ENCODE measurements around the gene PSMD13.
"Not testable (repeated sequence)": the region's sequence is repeated elsewhere in the genome, so short reads cannot be mapped to it uniquely, and the experiment has no call there.

The PSMD13 gene

GRCh38 chr11:235609-235996 lies 1.2 kb upstream of the PSMD13 start:
- Histone ChIP-seq H3K4me1 (ENCODE audit: control insufficient read depth in 1 of 2, insufficient read depth in 1 of 2, low read depth in 1 of 2, low read length in 1 of 2) (peaks cover 23 to 25% of the 10 kb centered on the region in 2 experiments), H3K27ac (peak overlapping the region; percentile 100), H3K36me3 (peaks cover 15% of the 10 kb centered on the region), H3K27me3 (no peaks in the 10 kb centered on the region), H3K9me3 (no peaks in the 10 kb centered on the region), H3K4me3 (ENCODE audit: low read depth in 1 of 2, low read length in 1 of 2) (peak overlapping the region; percentile 68 to 100)
- TF ChIP-seq CTCF (IDR thresholded peaks at IDR 0.05): no peak

- H3K9me3 ChIP-seq: no peaks in the 10 kb centered on the region
- TF ChIP-seq CTCF (IDR thresholded peaks at IDR 0.05): peak; percentile 74
- peak within 1 kb of the TSS; percentile 100 for H3K27ac ChIP-seq
- H3K36me3 ChIP-seq: peaks cover 20% of the 10 kb centered on the region
- H3K27me3 ChIP-seq: no peaks in the 10 kb centered on the region
- H3K4me1 ChIP-seq (ENCODE audit: control insufficient read depth in 1 of 2, insufficient read depth in 1 of 2, low read depth in 1 of 2, low read length in 1 of 2): peaks cover 23 to 25% of the 10 kb centered on the region in 2 experiments
- peak within 1 kb of the TSS; percentile 68 to 100 for H3K4me3 ChIP-seq (ENCODE audit: low read depth in 1 of 2, low read length in 1 of 2)
Measured at GRCh38 chr11:235997-236773, 591 bp upstream of the PSMD13 start, which contains the start of gene SIRT3. Gene SIRT3 (minus strand): TSS chr11:236342. CDS start chr11:236328, 14 bp downstream.

GRCh38 chr11:238346-238745 lies 1.6 kb downstream of the PSMD13 start:
- H3K4me1 ChIP-seq (ENCODE audit: control insufficient read depth in 1 of 2, insufficient read depth in 1 of 2, low read depth in 1 of 2, low read length in 1 of 2): peaks cover 23 to 25% of the 10 kb centered on the region in 2 experiments
- peaks cover 38% of the 10 kb centered on the region for H3K36me3 ChIP-seq
- H3K27me3 ChIP-seq; H3K9me3 ChIP-seq; H3K4me3 ChIP-seq (ENCODE audit: low read depth in 1 of 2, low read length in 1 of 2); H3K27ac ChIP-seq: not testable (repeated sequence)

- TF ChIP-seq CTCF (IDR thresholded peaks at IDR 0.05): no peak
- Histone ChIP-seq H3K27ac (no peak overlapping the region), H3K27me3 (no peaks in the 10 kb centered on the region), H3K4me3 (ENCODE audit: low read depth in 1 of 2, low read length in 1 of 2) (no peak overlapping the region), H3K9me3 (no peaks in the 10 kb centered on the region), H3K4me1 (ENCODE audit: control insufficient read depth in 1 of 2, insufficient read depth in 1 of 2, low read depth in 1 of 2, low read length in 1 of 2) (peaks cover 21 to 23% of the 10 kb centered on the region in 2 experiments), H3K36me3 (peaks cover 58% of the 10 kb centered on the region)
Measured at GRCh38 chr11:240315-240714, 3.5 kb downstream of the PSMD13 start.

- no peaks in the 10 kb centered on the region for H3K27me3 ChIP-seq
- H3K4me1 ChIP-seq (ENCODE audit: control insufficient read depth in 1 of 2, insufficient read depth in 1 of 2, low read depth in 1 of 2, low read length in 1 of 2): peaks cover 14 to 16% of the 10 kb centered on the region in 2 experiments
- no peak overlapping the region for H3K27ac ChIP-seq
- TF ChIP-seq CTCF (IDR thresholded peaks at IDR 0.05): no peak
- H3K9me3 ChIP-seq: no peaks in the 10 kb centered on the region
- H3K36me3 ChIP-seq: peaks cover 71% of the 10 kb centered on the region
- no peak overlapping the region for H3K4me3 ChIP-seq (ENCODE audit: low read depth in 1 of 2, low read length in 1 of 2)
Measured at GRCh38 chr11:241634-242033, 4.9 kb downstream of the PSMD13 start.

GRCh38 chr11:244376-244775 lies 7.6 kb downstream of the PSMD13 start:
- H3K4me1 ChIP-seq (ENCODE audit: control insufficient read depth in 1 of 2, insufficient read depth in 1 of 2, low read depth in 1 of 2, low read length in 1 of 2): no peaks in the 10 kb centered on the region

More at GRCh38 chr11:244376-244775, 7.6 kb downstream of the PSMD13 start:
- H3K36me3 ChIP-seq: peaks cover 93% of the 10 kb centered on the region
- no peak for TF ChIP-seq CTCF (IDR thresholded peaks at IDR 0.05)
- H3K27me3 ChIP-seq: no peaks in the 10 kb centered on the region
- no peaks in the 10 kb centered on the region for H3K9me3 ChIP-seq
- H3K27ac ChIP-seq: no peak overlapping the region
- H3K4me3 ChIP-seq (ENCODE audit: low read depth in 1 of 2, low read length in 1 of 2): no peak overlapping the region
